Epidermal melanocyte (primary cell): Measurements from ENCODE around the gene PHACTR1.

Experiments
- DNase-seq: peaks from one replicate; pipeline ENCODE4 v3.0.0; 2011; ENCODE audit warnings: low spot score; ENCODE audit not compliant: insufficient read length

PHACTR1 gene

GRCh38 chr6:13188306-13188705 is 471.7 kb downstream of the PHACTR1 start:
- no peak for DNase-seq

- no peak for DNase-seq
Measured at GRCh38 chr6:13189710-13190109, 473.1 kb downstream of the PHACTR1 start.

DNA sequence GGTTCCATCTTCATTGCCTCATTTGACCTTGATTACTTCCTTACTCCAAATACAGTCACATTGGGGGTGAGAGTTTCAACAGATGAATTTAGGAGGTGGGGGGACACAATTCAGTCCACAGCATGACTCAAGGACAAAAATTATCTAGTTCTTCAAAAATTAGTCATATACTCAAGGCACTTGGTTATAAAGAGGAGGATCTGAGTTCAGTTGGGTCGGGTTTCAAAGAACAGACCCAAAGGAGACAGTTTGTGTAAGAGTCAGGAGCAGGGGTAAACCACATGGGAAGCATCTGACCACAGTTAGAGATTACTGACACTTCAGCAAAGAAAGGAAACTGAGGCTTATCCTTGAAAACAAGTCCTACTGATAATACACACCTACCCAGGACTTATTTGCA is 473.8 kb downstream of the PHACTR1 start:
- no peak for DNase-seq

DNA sequence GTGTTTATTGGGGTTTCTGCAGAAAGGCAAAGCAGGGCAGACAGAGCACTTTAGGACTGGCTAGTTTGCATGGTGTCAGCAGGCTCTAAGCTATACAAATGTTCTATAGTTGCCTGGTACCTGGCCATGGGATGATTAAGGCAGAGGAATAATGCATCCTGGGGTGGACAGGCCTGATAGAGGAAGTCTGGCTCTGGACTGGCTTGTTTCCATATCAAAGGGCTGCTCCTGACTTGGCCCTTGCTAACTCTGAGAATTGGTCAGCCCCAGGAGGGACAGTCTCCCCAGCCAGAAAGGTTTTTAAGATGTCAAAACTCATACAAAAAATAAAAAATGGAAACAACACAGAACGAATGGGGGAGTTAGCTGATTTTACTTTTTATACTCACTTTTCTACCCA is 474.9 kb downstream of the PHACTR1 start:
- no peak for DNase-seq

DNA sequence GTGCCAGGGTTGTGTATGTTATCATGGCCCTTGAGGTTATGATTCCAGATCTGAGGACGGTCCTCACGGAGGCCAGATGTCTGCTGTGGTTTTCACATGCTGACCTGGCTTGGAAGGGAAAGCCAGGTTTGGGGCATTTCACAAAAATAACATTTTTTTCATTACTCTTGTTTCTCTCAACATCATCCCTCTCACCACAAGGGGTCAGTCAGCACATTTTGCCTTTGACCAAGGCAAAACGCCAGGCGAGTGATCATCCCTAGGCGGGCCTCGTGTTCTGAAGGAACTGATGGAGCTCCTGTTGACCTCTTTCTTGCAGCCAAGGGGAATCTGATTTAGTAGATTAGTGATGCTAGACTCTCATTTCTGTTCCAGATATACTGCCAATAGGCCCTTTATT is 478.3 kb downstream of the PHACTR1 start:
- peak; percentile 88 for DNase-seq

- no peak for DNase-seq
Measured at GRCh38 chr6:13195803-13196202, 479.2 kb downstream of the PHACTR1 start.

- no peak for DNase-seq
Measured at GRCh38 chr6:13198168-13198567, 481.6 kb downstream of the PHACTR1 start.

DNA sequence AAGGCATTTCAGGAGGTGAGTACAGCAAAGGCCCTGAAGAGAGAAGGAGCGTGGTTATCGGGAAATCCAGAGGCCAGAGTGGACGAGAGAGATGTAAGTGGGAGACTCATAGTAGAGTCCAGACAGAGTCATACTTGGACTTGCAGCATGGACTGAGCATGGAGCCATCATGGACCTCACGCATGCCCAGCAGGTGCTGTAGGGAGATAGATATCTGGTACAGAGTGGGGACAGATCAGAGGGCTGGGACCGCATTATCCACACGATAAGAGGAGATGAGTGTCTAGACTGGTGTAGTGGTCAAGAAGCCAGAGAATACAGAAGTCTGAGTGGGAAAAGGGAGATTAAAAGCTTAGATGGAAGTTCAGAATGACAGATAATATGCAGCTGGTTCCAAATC is 484.8 kb downstream of the PHACTR1 start:
- DNase-seq: no peak

GRCh38 chr6:13203145-13203544 is 486.6 kb downstream of the PHACTR1 start:
- DNase-seq: no peak

DNA sequence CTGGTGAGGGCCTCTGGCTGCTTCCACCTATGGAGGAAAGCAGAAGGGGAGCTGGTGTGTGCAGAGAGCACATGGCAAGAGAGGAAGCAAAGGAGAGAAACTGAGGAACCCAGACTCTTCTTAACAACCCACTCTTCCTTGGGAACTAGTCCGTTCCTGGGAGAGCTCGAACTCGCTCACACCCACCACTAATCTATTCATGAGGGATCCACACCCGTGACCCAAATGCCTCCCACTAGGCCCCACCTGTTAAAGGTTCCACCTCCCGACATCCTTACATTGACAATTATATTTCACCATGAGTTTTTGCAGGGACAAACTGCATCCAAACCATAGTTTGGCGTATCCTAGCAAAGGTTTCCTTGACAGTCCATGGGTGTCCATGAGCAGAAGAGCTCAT is 488.5 kb downstream of the PHACTR1 start:
- no peak for DNase-seq

DNA sequence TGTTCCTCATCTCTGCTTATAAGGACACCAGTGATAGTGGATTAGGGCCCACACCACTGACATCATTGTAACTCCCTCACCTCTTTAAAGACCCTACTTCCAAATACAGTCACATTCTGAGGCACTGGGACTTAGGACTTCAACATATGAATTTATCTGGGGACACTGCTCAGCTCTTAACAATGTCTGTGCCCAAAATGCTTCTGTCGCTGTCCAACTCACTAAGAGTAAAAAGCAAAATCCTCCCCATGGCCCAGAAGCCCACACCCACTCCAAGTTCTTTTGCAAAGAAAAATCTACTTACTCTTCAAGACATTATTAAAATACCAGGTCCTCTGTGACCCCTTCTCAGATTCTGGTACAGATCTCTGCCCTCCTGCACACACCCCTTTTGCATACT is 495.5 kb downstream of the PHACTR1 start:
- no peak for DNase-seq

GRCh38 chr6:13212538-13212937 is 496.0 kb downstream of the PHACTR1 start:
- no peak for DNase-seq

- no peak for DNase-seq
Measured at GRCh38 chr6:13215390-13215789, 498.8 kb downstream of the PHACTR1 start.

- DNase-seq: no peak
Measured at GRCh38 chr6:13216236-13217014, 499.9 kb downstream of the PHACTR1 start.

DNA sequence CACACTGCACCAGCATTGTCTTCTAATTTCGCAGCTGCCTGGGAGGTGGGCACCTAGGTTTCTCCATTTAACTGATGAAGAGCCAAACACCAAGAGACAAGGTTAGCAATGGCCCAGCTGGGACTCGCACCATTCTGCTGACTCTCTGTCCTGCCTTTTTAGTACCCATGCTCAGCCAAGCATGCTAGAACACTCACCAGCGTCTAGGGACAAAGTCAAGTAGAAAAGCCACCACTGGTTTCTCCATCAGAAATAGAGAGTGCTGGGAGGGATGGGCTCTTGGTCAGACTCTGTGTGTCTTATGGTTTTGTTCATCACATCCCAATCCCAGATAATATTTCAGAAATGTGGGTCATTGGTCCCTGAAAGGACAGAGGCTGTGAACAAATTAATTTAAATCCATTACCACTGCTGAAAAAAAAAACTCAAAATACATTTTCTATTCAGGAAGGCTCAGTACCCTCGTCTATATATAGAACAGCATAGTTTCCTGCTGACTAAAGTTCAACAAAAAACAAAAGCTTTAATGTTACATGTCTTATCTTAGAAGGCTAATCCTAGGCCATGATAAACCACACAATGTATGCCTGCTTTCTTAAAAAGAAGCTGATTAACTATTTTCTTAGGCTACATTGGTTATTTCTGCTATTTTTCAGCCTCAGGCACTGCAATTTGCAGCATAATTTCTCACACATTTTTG is 500.8 kb downstream of the PHACTR1 start:
- DNase-seq: peak; percentile 54

GRCh38 chr6:13220266-13220665 is 503.7 kb downstream of the PHACTR1 start:
- DNase-seq: no peak

DNA sequence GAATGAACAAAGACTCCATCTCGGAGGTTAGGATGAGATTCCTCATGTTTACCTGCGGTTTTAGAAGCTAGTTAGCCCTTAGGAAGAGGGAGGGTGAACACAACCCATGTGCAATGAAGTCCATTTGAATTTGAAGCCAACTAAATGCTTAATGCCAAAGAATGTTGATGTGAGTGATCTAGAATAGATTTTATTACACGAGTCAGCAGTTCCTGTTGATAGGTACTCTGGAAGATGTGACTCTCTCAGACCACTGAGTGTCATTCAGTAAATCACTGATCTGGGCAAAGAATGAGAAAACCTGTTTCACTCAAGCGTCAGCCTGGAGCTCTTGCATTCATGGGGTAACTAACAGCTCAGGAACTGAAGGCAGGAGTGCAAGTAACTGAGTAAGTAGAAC is 505.5 kb downstream of the PHACTR1 start:
- no peak for DNase-seq

DNA sequence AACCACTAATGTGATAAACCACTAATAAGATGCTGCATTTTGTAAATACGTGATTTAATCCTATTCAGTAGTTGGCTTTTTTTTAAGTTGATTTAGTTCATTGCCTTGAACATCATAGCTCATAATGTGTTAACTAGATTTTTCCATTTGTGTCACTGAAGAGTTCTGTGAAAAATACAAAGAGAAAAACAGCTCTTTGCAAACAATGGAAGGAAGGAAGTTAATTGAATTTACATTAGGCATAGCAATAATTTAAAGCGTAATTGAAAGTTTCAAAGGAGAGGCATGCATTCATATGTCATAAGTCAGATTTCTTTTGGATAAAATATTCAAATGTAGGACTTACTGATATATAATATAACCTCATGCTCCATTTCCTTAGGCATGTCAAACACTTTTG is 509.5 kb downstream of the PHACTR1 start:
- DNase-seq: no peak

GRCh38 chr6:13228264-13229204 is 512.0 kb downstream of the PHACTR1 start:
- no peak for DNase-seq

GRCh38 chr6:13229205-13230085 is 512.9 kb downstream of the PHACTR1 start:
- DNase-seq: no peak

DNA sequence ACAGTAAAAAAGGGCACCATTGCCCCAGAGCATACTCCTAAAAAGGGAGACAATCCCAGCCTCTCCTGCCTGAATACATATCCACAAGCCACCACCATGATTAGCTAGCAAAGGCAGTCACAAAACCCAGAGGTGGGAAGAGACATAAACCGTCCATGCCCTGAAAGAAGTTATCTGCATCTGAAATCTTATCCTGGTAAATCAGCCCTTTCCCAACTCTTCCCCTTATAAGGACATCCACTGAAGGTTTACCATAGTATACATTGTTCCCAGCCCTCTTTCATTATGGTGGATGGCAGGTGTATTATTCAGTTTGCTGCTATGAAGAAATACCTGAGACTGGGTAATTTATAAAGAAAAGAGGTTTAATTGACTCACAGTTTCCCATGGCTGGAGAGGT is 516.5 kb downstream of the PHACTR1 start:
- no peak for DNase-seq
